ENCODE data around the gene TBCC.

- TF ChIP-seq, protein P1, sequence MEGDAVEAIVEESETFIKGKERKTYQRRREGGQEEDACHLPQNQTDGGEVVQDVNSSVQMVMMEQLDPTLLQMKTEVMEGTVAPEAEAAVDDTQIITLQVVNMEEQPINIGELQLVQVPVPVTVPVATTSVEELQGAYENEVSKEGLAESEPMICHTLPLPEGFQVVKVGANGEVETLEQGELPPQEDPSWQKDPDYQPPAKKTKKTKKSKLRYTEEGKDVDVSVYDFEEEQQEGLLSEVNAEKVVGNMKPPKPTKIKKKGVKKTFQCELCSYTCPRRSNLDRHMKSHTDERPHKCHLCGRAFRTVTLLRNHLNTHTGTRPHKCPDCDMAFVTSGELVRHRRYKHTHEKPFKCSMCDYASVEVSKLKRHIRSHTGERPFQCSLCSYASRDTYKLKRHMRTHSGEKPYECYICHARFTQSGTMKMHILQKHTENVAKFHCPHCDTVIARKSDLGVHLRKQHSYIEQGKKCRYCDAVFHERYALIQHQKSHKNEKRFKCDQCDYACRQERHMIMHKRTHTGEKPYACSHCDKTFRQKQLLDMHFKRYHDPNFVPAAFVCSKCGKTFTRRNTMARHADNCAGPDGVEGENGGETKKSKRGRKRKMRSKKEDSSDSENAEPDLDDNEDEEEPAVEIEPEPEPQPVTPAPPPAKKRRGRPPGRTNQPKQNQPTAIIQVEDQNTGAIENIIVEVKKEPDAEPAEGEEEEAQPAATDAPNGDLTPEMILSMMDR (conservative IDR thresholded peaks at IDR 0.05; ENCODE audit: low read length) = no peak
- TF ChIP-seq EZH2phosphoT487 (IDR thresholded peaks at IDR 0.05; ENCODE audit: borderline replicate concordance, low read depth, low read length) = no peak
These were observed 48.6 kb downstream of the TBCC start for GRCh38 chr6:42697268-42697655.

Data from OCI-LY7 (cell line).